Type B pancreatic cell (in vitro differentiated cells): Measurements from ENCODE around the gene SLC12A3. TPM values are rescaled to one million over a fixed set of nuclear protein-coding genes. Genes with fewer than 3 reads are reported as not detected.

Experiments
- DNase-seq: peaks from one replicate; pipeline ENCODE4 v3.0.0; 2021; ENCODE audit warnings: mixed read lengths; ENCODE audit not compliant: unreplicated experiment; ENCODE audit errors: extremely low spot score
- H3K27ac Mint-ChIP-seq: 2 replicates; pipeline ENCODE4 v1.8.0; 2021; ENCODE audit warnings: mild to moderate bottlenecking, mixed read lengths
- H3K27me3 Mint-ChIP-seq: 2 replicates; pipeline ENCODE4 v1.8.0; 2021; ENCODE audit warnings: mixed read lengths
- H3K36me3 Mint-ChIP-seq: 2 replicates; pipeline ENCODE4 v1.8.0; 2021; ENCODE audit warnings: mixed read lengths
- H3K4me1 Mint-ChIP-seq: one replicate; pipeline ENCODE4 v1.8.0; 2021; ENCODE audit warnings: mixed read lengths; ENCODE audit not compliant: unreplicated experiment
- H3K4me3 Mint-ChIP-seq: 2 replicates; pipeline ENCODE4 v1.8.0; 2021; ENCODE audit warnings: mild to moderate bottlenecking, mixed read lengths
- H3K9me3 Mint-ChIP-seq: 2 replicates; pipeline ENCODE4 v1.8.0; 2021; ENCODE audit warnings: mixed read lengths
- CTCF ChIP-seq: fragments of 200-600 bp; sonication (generic); conservative IDR thresholded peaks from 2 replicates; pipeline ENCODE4 v1.5.0; 2021; ENCODE audit warnings: antibody characterized with exemption, mild to moderate bottlenecking
- total RNA-seq: library from RNA; stranded (reverse); gene quantifications from 2 replicates; pipeline ENCODE4 v1.2.1, GENCODE V29; 2021; ENCODE audit warnings: low replicate concordance

The SLC12A3 gene
- total RNA-seq, 1 donor from 2014 or later = 0.31 TPM

- no peaks in the 10 kb centered on the region for H3K27me3 Mint-ChIP-seq
- H3K27ac Mint-ChIP-seq = no peak overlapping the region
- TF ChIP-seq CTCF = no peak
- no peaks in the 10 kb centered on the region for H3K9me3 Mint-ChIP-seq
- peaks cover 4% of the 10 kb centered on the region for H3K4me1 Mint-ChIP-seq
- H3K36me3 Mint-ChIP-seq = no peaks in the 10 kb centered on the region
- DNase-seq = no peak
- no peak overlapping the region for H3K4me3 Mint-ChIP-seq
Measured at GRCh38 chr16:56895813-56896212, 30.8 kb downstream of the SLC12A3 start.

- H3K27ac Mint-ChIP-seq = no peak overlapping the region
- no peaks in the 10 kb centered on the region for H3K9me3 Mint-ChIP-seq
- TF ChIP-seq CTCF = no peak
- peaks cover 4% of the 10 kb centered on the region for H3K4me1 Mint-ChIP-seq
- H3K4me3 Mint-ChIP-seq = no peak overlapping the region
- H3K27me3 Mint-ChIP-seq = no peaks in the 10 kb centered on the region
- H3K36me3 Mint-ChIP-seq = no peaks in the 10 kb centered on the region
- no peak for DNase-seq
Measured at GRCh38 chr16:56896244-56896643, 31.2 kb downstream of the SLC12A3 start.

- Mint-ChIP-seq H3K9me3 (no peaks in the 10 kb centered on the region), H3K27ac (no peak overlapping the region), H3K36me3 (no peaks in the 10 kb centered on the region), H3K27me3 (no peaks in the 10 kb centered on the region), H3K4me1 (peaks cover 4% of the 10 kb centered on the region), H3K4me3 (no peak overlapping the region)
- DNase-seq = no peak
- no peak for TF ChIP-seq CTCF
Measured at GRCh38 chr16:56897026-56897799, 32.2 kb downstream of the SLC12A3 start.

GRCh38 chr16:56898847-56899246 is 33.8 kb downstream of the SLC12A3 start:
- Mint-ChIP-seq H3K27ac (no peak overlapping the region), H3K36me3 (no peaks in the 10 kb centered on the region), H3K4me3 (no peak overlapping the region), H3K27me3 (no peaks in the 10 kb centered on the region), H3K9me3 (no peaks in the 10 kb centered on the region), H3K4me1 (peaks cover 4% of the 10 kb centered on the region)
- no peak for DNase-seq
- no peak for TF ChIP-seq CTCF

GRCh38 chr16:56903866-56904265 is 38.9 kb downstream of the SLC12A3 start:
- Mint-ChIP-seq H3K27me3 (no peaks in the 10 kb centered on the region), H3K9me3 (peaks cover 5% of the 10 kb centered on the region), H3K4me3 (no peak overlapping the region), H3K27ac (no peak overlapping the region), H3K36me3 (no peaks in the 10 kb centered on the region), H3K4me1 (peaks cover 4% of the 10 kb centered on the region)
- no peak for TF ChIP-seq CTCF
- no peak for DNase-seq
